CD4-positive, alpha-beta T cell (primary cell): ENCODE data around the gene PDIA3. TPM values are rescaled to one million over a fixed set of nuclear protein-coding genes. Genes with fewer than 3 reads are reported as not detected.

Experiments used
- ATAC-seq: fragments of 200-7000 bp; cut with Tn5 transposase; one replicate; pipeline ENCODE4 v1.10.0; 2022; ENCODE audit warnings: mild to moderate bottlenecking; ENCODE audit not compliant: poor library complexity
- CTCF ChIA-PET: fragments of 350-600 bp; sonication (Branson Sonifier 250); formaldehyde crosslinking; loops from one replicate; lab custom pipeline; 2021; ENCODE audit warnings: antibody characterized with exemption, inconsistent platforms; lab: Charles Lee
- POLR2A ChIA-PET: fragments of 350-600 bp; sonication (Branson Sonifier 250); formaldehyde crosslinking; loops from one replicate; lab custom pipeline; 2021; ENCODE audit warnings: antibody characterized with exemption, inconsistent platforms; lab: Charles Lee
- DNase-seq, 14 experiments: peaks; one replicate each; pipeline ENCODE4 v3.0.0-alpha.2; 2013 to 2020; ENCODE audit warnings: mixed read lengths in 2 of 14
- H3K27ac ChIP-seq, 2 donors: one replicate each; pipeline versions ENCODE4 v1.5.1 to v1.7.0; 2013; ENCODE audit warnings: low read length in 2 of 2, low read depth in 1 of 2, mild to moderate bottlenecking in 1 of 2
- H3K27me3 ChIP-seq, 2 experiments: 1 replicate in 1 of 2; 2 replicates in 1 of 2; pipeline versions ENCODE4 v1.6.1 to v1.7.0; 2013; ENCODE audit warnings: low read length in 2 of 2, control low read depth in 1 of 2, mild to moderate bottlenecking in 1 of 2, moderate library complexity in 1 of 2; ENCODE audit not compliant: insufficient read depth in 2 of 2, control insufficient read depth in 1 of 2
- H3K36me3 ChIP-seq: one replicate; pipeline ENCODE4 v1.6.1; 2013; ENCODE audit warnings: low read length, control low read depth; ENCODE audit not compliant: insufficient read depth
- H3K4me1 ChIP-seq: one replicate; pipeline ENCODE4 v1.6.1; 2013; ENCODE audit warnings: low read length, control low read depth; ENCODE audit not compliant: insufficient read depth
- H3K4me3 ChIP-seq: one replicate; pipeline ENCODE4 v1.5.1; 2013; ENCODE audit warnings: mild to moderate bottlenecking, low read length, moderate library complexity
- H3K9me3 ChIP-seq, 2 experiments: 1 replicate in 1 of 2; 2 replicates in 1 of 2; pipeline versions ENCODE4 v1.6.1 to v1.7.0; 2013; ENCODE audit warnings: low read length in 2 of 2, mild to moderate bottlenecking in 2 of 2, control low read depth in 1 of 2, moderate library complexity in 1 of 2; ENCODE audit not compliant: control insufficient read depth in 1 of 2, insufficient read depth in 1 of 2
- H3K27ac Mint-ChIP-seq: one replicate; pipeline ENCODE4 v1.8.0; 2020; ENCODE audit warnings: mixed read lengths
- H3K27me3 Mint-ChIP-seq: one replicate; pipeline ENCODE4 v1.8.0; 2021; ENCODE audit warnings: mixed read lengths
- H3K36me3 Mint-ChIP-seq: one replicate; pipeline ENCODE4 v1.8.0; 2021; ENCODE audit warnings: low read depth, mixed read lengths
- H3K4me1 Mint-ChIP-seq: one replicate; pipeline ENCODE4 v1.8.0; 2021; ENCODE audit warnings: low read depth, mixed read lengths
- H3K4me3 Mint-ChIP-seq: one replicate; pipeline ENCODE4 v1.8.0; 2020; ENCODE audit warnings: mild to moderate bottlenecking, mixed read lengths
- H3K9me3 Mint-ChIP-seq: one replicate; pipeline ENCODE4 v1.8.0; 2020; ENCODE audit warnings: mixed read lengths
- intact Hi-C, 2 experiments: fragments of 100-400 bp; cut with DNase I in 1 of 2; cut with micrococcal nuclease in 1 of 2; formaldehyde crosslinking; loops; one replicate each; pipeline versions ENCODE4 v1.15.1 to v1.9.0; 2023 to 2025; cut with DNase I, micrococcal nuclease
- total RNA-seq, 174 experiments: library from RNA in 2 of 174; stranded (reverse) in 2 of 174; gene quantifications; one replicate each; pipeline ENCODE4 v1.2.3 and lab custom pipeline; 2021 to 2026
- TF ChIP-seq, protein P1 (sequence below): fragments of 200-600 bp; IDR thresholded peaks from one replicate; pipeline ENCODE4 v1.8.0; 2022; ENCODE audit warnings: antibody characterized with exemption, mild to moderate bottlenecking

PDIA3 gene
- total RNA-seq, 2 experiments from 2014 or later = 179 to 200 TPM

DNA sequence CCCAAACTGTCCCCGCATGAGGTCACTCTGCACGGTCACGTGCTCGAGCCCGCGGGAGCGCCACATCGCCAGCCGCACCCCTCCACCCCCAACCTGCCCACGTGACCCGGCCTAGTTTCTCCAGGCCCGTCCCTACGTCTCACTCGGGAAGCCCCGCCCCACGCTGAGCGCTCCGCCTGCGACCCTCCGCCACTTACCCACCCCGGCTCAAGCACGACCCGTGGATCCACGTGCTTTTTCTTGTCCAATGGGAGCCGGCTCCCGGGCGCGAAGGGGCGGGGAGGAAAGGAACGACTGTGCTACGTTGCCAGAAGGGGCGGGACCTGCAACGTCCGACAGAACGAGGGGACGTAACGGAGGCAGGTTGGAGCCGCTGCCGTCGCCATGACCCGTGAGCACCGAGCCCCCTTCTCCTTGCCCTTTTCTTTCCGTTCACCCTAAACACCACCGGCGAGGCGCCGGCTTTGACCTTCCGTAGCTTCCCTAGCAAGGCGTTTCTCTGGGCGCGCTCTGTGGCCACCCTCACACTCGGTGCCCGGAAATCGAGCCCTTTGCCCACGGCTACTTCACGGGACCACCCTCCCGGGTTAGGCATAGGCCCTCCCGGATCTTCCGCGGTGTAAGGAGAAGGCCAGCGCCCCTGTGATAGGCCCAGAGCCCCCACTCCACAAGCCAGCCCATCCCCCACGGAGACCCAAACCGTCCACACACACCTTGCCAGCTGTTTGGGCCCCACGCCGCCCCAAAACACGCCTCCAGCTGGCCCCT lies 45.9 kb downstream of the PDIA3 start, which contains the start of gene SERF2:
TSS of gene SERF2 (plus strand) at position 328 of the 768 bp plus-strand sequence. CDS start at position 385, 57 bp downstream.
- peaks cover 58% of the 10 kb centered on the region for H3K36me3 Mint-ChIP-seq

DNA sequence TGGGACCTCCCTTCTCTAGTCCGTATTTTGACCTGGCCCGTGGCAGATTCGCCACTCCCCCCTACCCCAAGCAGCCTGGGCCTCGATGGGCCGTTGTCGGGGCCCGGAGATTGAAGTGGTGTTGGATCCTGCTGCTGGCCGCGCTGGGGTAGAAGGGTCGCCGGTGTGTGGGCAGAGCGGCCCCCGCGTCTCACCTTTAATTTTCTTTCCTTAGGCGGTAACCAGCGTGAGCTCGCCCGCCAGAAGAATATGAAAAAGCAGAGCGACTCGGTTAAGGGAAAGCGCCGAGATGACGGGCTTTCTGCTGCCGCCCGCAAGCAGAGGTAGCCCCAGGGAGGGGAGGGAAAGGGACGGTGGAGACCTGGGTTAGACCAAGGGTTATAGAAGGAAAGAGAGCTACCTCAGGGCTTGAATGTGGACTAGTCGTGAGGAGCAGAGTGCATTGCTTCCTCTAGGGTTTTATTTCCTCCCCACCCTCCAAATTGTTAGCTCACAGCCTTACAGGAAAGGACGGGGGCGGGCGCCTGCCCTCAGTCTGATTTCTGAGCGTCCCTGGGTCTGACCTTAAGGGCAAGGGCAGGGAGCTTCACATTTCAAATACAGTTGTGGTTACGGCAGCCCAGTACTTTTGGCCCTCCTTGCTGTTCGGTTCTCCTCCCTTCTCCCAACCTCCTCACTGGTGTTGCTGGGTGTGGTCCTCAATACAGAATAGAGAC lies 46.7 kb downstream of the PDIA3 start:
- H3K27me3 Mint-ChIP-seq = no peaks in the 10 kb centered on the region
- Histone ChIP-seq H3K27me3 (peaks cover 0 to 3% of the 10 kb centered on the region in 2 experiments), H3K9me3 (peaks cover 0 to 4% of the 10 kb centered on the region in 2 experiments), H3K27ac (peak overlapping the region; percentile 98 to 99), H3K4me1 (peaks cover 38% of the 10 kb centered on the region), H3K4me3 (peak overlapping the region; percentile 100), H3K36me3 (peaks cover 38% of the 10 kb centered on the region)
- ChIA-PET CTCF (interaction anchor here (1.3 to 4.8 kb wide), 4 partner anchors 12 to 17 kb away, joined by 3 to 29 read pairs (median 4); partner anchors contain the start of gene ELL3), POLR2A (interaction anchor here (1.0 to 4.4 kb wide), 6 partner anchors 7 to 43 kb away, joined by 3 to 55 read pairs (median 14); partner anchors contain the start of genes ELL3, HYPK, MFAP1 and SERINC4)
- ATAC-seq (no peak), DNase-seq (peak in 6 of 14 experiments; percentile 7 to 68 (median 32))
- TF ChIP-seq, protein P1, sequence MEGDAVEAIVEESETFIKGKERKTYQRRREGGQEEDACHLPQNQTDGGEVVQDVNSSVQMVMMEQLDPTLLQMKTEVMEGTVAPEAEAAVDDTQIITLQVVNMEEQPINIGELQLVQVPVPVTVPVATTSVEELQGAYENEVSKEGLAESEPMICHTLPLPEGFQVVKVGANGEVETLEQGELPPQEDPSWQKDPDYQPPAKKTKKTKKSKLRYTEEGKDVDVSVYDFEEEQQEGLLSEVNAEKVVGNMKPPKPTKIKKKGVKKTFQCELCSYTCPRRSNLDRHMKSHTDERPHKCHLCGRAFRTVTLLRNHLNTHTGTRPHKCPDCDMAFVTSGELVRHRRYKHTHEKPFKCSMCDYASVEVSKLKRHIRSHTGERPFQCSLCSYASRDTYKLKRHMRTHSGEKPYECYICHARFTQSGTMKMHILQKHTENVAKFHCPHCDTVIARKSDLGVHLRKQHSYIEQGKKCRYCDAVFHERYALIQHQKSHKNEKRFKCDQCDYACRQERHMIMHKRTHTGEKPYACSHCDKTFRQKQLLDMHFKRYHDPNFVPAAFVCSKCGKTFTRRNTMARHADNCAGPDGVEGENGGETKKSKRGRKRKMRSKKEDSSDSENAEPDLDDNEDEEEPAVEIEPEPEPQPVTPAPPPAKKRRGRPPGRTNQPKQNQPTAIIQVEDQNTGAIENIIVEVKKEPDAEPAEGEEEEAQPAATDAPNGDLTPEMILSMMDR = no peak
- H3K27ac Mint-ChIP-seq = peak overlapping the region; percentile 99
- peaks cover 63% of the 10 kb centered on the region for H3K4me1 Mint-ChIP-seq
- peaks cover 63% of the 10 kb centered on the region for H3K36me3 Mint-ChIP-seq
- no peaks in the 10 kb centered on the region for H3K9me3 Mint-ChIP-seq
- intact Hi-C loops = loop anchor here (1.0 to 10.0 kb wide), 4 partner anchors 7 to 278 kb away; partner anchors contain the start of genes WDR76 (in 2 of the 2), HYPK (in 1 of the 2), MAP1A (in 1 of the 2) and SERINC4 (in 1 of the 2)
- peak overlapping the region; percentile 99 for H3K4me3 Mint-ChIP-seq

More for the DNA sequence above, 45.9 kb downstream of the PDIA3 start, which contains the start of gene SERF2:
- CTCF ChIA-PET = interaction anchor here (1.3 to 4.8 kb wide), 4 partner anchors 11 to 22 kb away, joined by 3 to 29 read pairs (median 4); partner anchors contain the start of gene ELL3
- POLR2A ChIA-PET = interaction anchor here (1.0 to 4.4 kb wide), 8 partner anchors 8 to 635 kb away, joined by 3 to 55 read pairs (median 7); partner anchors contain the start of genes CTDSPL2, ELL3, HYPK and MFAP1
- no peaks in the 10 kb centered on the region for H3K27me3 Mint-ChIP-seq
- H3K27ac ChIP-seq = peak within 1 kb of the TSS; percentile 98 to 99
- peak; percentile 94 for ATAC-seq
- TF ChIP-seq, protein P1 = no peak
- intact Hi-C loops = loop anchor here (1.0 to 10.0 kb wide), 5 partner anchors 8 to 277 kb away; partner anchors contain the start of genes WDR76 (in 2 of the 2), HYPK (in 1 of the 2), MAP1A (in 1 of the 2) and PDIA3 (in 1 of the 2)
- H3K4me1 ChIP-seq = peaks cover 38% of the 10 kb centered on the region
- peak within 1 kb of the TSS; percentile 99 for H3K27ac Mint-ChIP-seq
- peak within 1 kb of the TSS; percentile 100 for H3K4me3 ChIP-seq
- H3K9me3 ChIP-seq = peaks cover 0 to 4% of the 10 kb centered on the region in 2 experiments
- H3K4me3 Mint-ChIP-seq = peak within 1 kb of the TSS; percentile 99
- DNase-seq = peak; percentile 98 to 100 (median 99)
- H3K27me3 ChIP-seq = peaks cover 0 to 3% of the 10 kb centered on the region in 2 experiments
- H3K36me3 ChIP-seq = peaks cover 38% of the 10 kb centered on the region
- peaks cover 58% of the 10 kb centered on the region for H3K4me1 Mint-ChIP-seq
- no peaks in the 10 kb centered on the region for H3K9me3 Mint-ChIP-seq
